Epithelial cell of proximal tubule (primary cell): ENCODE results near the gene RBBP6. TPM values are rescaled to one million over a fixed set of nuclear protein-coding genes. Genes with fewer than 3 reads are reported as not detected.

Experiments
- DNase-seq: peaks from one replicate; pipeline ENCODE4 v3.0.0-alpha.2; 2011; ENCODE audit warnings: low read depth
- H3K4me3 ChIP-seq: 2 replicates; pipeline ENCODE4 v1.5.1; 2011; ENCODE audit warnings: low read depth, mild to moderate bottlenecking, low read length
- total RNA-seq: library from RNA; depleted of rRNA; stranded (reverse); fragments of >200 nt; gene quantifications from 2 replicates; pipeline ENCODE4 v1.2.3, GENCODE V29; 2015
- TF ChIP-seq, protein P1 (sequence below): conservative IDR thresholded peaks from 2 replicates; pipeline ENCODE4 v1.5.1; 2012; ENCODE audit warnings: low read depth, mild to moderate bottlenecking, low read length

The RBBP6 gene
- total RNA-seq, 1 donor from 2014 or later = 16.8 TPM

DNA sequence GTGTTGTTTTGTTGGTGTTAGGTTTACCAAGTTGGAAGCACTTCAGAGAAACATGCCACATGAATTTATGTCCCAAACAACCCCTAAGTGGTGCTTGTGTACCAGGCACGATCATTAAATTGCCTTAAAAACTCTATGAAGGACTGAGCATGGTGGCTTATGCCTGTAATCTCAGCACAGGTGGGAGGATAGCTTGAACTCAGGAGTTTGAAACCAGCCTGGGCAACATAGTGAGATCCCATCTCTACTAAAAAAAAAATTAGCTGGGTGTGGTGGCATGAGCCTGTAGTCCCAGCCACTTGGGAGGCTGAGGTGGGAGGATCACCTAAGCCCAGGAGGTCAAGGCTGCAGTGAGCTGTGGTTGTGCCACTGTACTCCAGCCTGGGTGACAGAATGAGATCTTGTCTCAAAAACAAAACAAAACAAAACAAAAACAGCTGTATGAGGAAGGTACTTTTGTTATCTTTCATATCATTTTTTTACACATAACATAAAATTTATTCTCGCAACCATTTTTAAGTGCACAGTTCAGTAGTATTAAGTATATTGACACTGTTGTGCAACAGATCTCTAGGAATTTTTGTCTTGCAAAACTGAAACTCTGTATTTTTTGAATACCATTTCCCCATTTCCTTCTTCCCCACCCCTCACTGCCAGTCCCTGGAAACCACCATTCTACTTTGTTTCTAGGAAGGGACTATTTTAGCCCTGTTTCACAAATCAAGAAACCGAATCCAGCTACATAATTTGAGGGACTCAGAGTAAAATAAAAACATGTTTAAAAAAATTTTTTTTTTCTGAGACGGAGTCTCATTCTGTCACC lies 14.3 kb upstream of the RBBP6 start:
- TF ChIP-seq, protein P1, sequence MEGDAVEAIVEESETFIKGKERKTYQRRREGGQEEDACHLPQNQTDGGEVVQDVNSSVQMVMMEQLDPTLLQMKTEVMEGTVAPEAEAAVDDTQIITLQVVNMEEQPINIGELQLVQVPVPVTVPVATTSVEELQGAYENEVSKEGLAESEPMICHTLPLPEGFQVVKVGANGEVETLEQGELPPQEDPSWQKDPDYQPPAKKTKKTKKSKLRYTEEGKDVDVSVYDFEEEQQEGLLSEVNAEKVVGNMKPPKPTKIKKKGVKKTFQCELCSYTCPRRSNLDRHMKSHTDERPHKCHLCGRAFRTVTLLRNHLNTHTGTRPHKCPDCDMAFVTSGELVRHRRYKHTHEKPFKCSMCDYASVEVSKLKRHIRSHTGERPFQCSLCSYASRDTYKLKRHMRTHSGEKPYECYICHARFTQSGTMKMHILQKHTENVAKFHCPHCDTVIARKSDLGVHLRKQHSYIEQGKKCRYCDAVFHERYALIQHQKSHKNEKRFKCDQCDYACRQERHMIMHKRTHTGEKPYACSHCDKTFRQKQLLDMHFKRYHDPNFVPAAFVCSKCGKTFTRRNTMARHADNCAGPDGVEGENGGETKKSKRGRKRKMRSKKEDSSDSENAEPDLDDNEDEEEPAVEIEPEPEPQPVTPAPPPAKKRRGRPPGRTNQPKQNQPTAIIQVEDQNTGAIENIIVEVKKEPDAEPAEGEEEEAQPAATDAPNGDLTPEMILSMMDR = no peak
- no peak overlapping the region for H3K4me3 ChIP-seq
- DNase-seq = no peak

DNA sequence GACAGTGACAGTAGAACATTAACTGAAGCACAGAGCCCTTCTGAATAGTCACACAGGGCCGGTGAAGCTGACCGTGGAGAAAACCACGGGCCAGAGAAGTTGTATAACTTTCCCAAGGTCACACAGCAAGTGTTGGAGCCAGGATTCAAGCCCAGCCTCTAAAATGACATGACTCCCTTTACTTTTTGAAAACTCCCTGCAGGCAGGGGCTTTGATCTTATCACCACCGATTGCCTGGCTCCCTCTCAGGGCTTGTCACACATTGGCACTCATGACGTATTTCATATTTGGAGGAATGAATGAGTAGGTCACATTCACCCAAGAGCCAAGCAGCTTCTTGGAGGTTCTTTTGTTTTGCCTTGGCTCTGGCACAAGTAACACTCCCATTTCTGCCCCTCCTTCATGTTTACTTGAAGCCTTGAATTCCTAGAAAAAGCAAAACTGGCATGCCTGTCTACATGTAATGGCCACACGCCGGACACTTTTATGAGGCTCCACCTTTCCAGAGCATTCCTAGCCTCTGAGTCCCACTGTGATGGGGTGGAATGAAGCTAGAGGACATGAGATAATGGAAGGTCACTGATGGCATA lies 13.3 kb upstream of the RBBP6 start:
- no peak for DNase-seq
- TF ChIP-seq, protein P1 = no peak
- H3K4me3 ChIP-seq = no peak overlapping the region

DNA sequence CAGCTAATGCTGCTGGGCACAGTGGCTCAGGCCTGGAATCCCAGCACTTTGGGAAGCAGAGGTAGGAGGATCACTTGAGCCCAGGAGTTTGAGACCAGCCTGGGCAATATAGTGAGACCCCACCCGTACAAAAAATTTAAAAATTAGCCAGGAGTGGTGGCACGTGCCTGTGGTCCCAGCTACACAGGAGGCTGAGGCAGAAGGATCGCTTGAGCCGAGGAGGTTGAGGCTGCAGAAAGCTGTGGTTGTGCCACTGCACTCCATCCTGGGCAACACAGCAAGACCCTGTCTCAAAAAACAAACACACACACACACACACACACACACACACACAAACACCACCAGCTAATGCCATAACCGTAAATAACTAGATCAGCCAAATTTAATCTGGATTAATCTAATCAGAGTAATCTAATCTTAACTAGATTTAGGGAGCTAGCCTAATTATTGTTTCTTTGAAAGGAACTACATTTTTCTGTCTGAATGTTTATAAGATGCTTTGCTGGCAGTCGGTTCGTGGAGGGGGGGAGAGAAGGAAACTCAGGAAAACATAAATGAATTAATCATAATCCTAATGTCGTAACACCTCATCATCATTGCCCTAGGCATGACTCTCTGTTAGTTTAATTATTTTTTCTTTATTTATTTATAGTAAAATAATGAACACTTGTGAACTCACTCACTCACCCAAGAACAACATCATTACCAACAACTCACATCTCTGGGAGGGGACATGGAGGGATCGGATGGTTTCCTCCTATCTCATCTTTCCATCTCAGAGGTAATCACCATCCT lies 12.5 kb upstream of the RBBP6 start:
- no peak overlapping the region for H3K4me3 ChIP-seq
- TF ChIP-seq, protein P1 = no peak
- no peak for DNase-seq

DNA sequence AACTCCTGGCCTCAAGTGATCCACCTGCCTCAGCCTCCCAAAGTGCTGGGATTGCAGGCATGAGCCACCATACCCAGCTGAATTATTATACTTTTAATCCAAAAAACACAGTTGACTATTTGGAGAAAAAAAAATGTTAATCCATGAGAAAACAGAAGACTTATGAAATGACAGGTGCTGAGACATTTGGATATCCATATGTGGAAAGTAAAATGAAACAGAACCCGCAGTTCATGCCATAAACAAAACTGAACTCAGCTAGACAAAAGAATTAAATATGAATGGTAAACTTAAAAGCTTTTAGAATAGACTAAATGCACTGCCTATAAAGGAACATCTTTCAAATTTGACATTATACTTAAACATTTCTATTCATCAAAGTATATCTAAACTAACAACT lies 8.2 kb upstream of the RBBP6 start:
- DNase-seq = no peak
- no peak overlapping the region for H3K4me3 ChIP-seq
- TF ChIP-seq, protein P1 = no peak

DNA sequence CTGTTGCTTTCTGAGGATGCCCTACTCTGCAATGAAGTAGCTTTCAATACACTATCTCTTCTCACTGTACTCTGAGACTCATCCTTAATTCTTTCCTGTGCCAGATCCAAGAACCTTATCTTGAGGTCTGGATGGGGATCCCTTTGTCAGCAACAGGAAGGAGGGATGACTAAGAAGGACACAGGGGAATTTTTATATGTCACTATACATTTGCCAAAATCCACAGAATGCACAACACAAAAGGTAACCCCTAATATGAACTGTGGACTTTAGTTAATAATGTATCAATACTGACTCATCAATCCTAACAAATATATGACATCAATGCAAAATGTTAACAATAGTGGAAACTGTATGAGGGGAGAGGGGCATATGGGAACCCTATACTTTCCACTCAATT lies 4.7 kb upstream of the RBBP6 start:
- no peak for DNase-seq
- no peak overlapping the region for H3K4me3 ChIP-seq
- TF ChIP-seq, protein P1 = no peak

DNA sequence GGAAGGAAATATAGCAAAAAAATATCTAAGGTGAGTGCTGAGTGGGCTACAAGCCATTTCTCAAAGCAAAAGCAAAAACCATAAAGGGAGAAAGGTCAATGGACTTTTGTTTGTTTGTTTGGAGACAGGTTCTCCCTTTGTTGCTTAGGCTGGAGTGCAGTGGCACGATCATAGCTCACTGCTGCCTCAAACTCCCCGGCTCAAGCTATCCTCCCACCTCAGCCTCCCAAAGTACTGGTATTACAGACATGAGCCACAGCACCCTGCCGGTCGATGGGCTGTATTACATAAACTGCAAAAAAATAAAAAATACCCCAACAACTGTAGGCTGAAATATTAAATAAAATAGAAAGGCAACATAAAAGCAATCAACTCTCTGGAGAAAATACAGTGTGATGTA lies 3.5 kb upstream of the RBBP6 start:
- TF ChIP-seq, protein P1 = peak; percentile 14
- DNase-seq = no peak
- no peak overlapping the region for H3K4me3 ChIP-seq
